ENCODE results near the gene ING3.

The ING3 gene

GRCh38 chr7:120990468-120991118, 40.0 kb downstream of the ING3 start:
- no peak for DNase-seq

GRCh38 chr7:120991161-120991560, 40.6 kb downstream of the ING3 start:
- DNase-seq = no peak

- DNase-seq = no peak
These were observed 41.0 kb downstream of the ING3 start for GRCh38 chr7:120991581-120991980.

GRCh38 chr7:120992272-120992964, 41.8 kb downstream of the ING3 start:
- DNase-seq = no peak

GRCh38 chr7:120992965-120993494, 42.5 kb downstream of the ING3 start:
- DNase-seq = no peak

- no peak for DNase-seq
These were observed 43.1 kb downstream of the ING3 start for GRCh38 chr7:120993553-120994191.

GRCh38 chr7:120994512-120995410, 44.2 kb downstream of the ING3 start:
- DNase-seq = no peak

- DNase-seq = no peak
These were observed 45.1 kb downstream of the ING3 start for GRCh38 chr7:120995654-120996053.

GRCh38 chr7:120996333-120996987, 45.9 kb downstream of the ING3 start:
- no peak for DNase-seq

GRCh38 chr7:120996988-120997345, 46.4 kb downstream of the ING3 start:
- DNase-seq = no peak

GRCh38 chr7:120997882-120998474, 47.4 kb downstream of the ING3 start:
- DNase-seq = no peak

GRCh38 chr7:120998520-120998919, 47.9 kb downstream of the ING3 start:
- DNase-seq = no peak

- DNase-seq = no peak
These were observed 48.5 kb downstream of the ING3 start for GRCh38 chr7:120998996-120999565.

GRCh38 chr7:121000081-121000983, 49.8 kb downstream of the ING3 start:
- DNase-seq = no peak

- no peak for DNase-seq
These were observed 50.8 kb downstream of the ING3 start for GRCh38 chr7:121001234-121001906.

GRCh38 chr7:121002048-121002756, 51.6 kb downstream of the ING3 start:
- DNase-seq = no peak

- no peak for DNase-seq
These were observed 52.2 kb downstream of the ING3 start for GRCh38 chr7:121002757-121003200.

- DNase-seq = no peak
These were observed 53.6 kb downstream of the ING3 start for GRCh38 chr7:121003986-121004685.

Data from NK-92 treated with Interleukin-12 subunit alpha and Interleukin-12 subunit beta, amount 100 ng/mL, for 24 hours (cell line).